Epithelial cell of prostate (primary cell): ENCODE measurements around the gene ZSWIM4.

Source experiments
- DNase-seq: peaks from one replicate; pipeline ENCODE4 v3.0.0-alpha.2; 2011; ENCODE audit warnings: low read depth, low spot score
- H3K27ac ChIP-seq: fragments of 450-650 bp; 2 replicates; pipeline ENCODE4 v1.5.1; 2017; ENCODE audit warnings: mild to moderate bottlenecking

Gene ZSWIM4

GRCh38 chr19:13830741-13831536 is 35.7 kb downstream of the ZSWIM4 start:
- no peak overlapping the region for H3K27ac ChIP-seq
- no peak for DNase-seq

- DNase-seq = no peak
- peak overlapping the region; percentile 100 for H3K27ac ChIP-seq
Measured at GRCh38 chr19:13831537-13832467, 36.6 kb downstream of the ZSWIM4 start.

- no peak for DNase-seq
- H3K27ac ChIP-seq = peak overlapping the region; percentile 100
Measured at GRCh38 chr19:13833330-13834243, 38.3 kb downstream of the ZSWIM4 start.

DNA sequence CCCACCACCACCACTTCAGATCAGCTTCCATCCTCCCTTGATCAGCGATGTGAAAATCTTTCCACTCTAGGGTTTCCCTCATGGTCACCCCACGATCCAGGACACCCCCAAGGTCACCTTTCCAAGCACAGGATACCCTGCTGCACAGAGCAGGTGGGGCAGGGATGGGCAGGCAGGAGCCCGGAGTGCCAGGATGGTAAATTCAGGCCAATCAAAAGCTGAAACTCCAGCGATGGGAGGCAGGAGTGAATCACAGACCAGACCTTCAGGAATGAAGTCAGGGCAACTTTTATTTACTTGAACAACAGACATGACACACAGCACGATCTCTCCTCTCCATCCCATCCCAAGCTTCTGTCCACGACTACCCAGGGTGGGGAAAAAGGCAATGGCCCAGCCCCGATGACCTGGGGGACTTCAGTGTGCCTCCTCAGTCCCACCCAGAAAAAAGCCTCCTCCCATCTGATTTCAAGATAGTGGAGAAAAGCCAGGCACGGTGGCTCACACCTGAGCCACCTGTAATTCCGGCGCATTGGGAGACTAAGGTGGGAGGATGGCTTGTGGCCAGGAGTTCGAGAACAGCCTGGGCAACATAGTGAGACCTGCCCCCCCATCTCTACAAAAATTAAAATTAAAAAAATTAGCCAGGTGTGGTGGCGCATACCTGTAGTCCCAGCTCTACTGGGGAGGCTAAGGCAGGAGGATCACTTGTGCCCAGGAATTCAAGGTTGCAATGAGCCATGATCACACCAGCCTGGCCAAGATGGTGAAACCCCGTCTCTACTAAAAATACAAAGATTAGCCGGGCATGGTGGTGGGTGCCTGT is 39.2 kb downstream of the ZSWIM4 start:
- DNase-seq = no peak
- peak overlapping the region; percentile 100 for H3K27ac ChIP-seq

DNA sequence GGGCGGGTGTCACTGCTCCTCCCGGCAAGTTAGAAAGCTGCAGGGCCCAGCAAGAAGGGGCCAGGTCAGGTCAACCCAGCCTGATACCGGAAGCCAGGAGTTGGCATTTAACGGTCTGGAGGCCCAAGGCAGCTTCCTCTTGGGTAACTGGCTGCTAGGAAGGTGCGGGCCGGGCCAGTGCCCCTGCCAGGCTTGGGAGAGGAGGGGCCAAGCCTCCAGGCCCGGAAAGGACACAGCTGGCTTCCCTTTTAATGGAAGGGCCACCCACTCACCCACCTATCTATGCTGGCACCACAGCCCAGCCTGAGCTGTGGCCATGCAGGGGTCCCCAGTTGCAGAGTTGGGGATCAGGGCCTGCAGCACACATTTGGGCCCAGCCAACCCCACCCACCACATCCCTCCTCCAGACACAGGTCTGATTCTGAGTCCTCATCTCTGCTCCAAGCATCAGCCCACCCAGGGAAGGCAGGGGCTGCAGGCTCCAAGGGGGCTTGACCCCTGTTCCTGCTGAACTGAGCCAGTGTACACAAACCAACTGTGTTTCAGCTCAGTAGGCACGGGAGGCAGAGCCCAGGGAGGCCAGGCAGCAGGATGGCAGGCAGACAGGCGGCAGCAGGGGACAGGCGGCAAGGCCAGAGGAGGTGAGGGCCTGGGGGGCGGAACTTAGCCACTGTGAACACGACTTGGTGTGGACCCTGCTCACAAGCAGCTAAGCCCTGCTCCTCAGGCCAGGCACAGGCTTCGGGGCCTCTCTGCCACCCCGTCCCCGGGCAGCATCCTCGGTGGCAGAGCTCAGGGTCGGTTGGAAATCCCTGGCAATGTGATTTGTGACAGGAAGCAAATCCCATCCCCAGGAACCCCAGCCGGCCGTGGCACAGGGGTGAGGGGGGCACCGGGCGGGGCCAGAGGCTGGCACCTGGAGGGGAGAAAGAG is 40.8 kb downstream of the ZSWIM4 start:
- no peak for DNase-seq
- H3K27ac ChIP-seq = peak overlapping the region; percentile 100

DNA sequence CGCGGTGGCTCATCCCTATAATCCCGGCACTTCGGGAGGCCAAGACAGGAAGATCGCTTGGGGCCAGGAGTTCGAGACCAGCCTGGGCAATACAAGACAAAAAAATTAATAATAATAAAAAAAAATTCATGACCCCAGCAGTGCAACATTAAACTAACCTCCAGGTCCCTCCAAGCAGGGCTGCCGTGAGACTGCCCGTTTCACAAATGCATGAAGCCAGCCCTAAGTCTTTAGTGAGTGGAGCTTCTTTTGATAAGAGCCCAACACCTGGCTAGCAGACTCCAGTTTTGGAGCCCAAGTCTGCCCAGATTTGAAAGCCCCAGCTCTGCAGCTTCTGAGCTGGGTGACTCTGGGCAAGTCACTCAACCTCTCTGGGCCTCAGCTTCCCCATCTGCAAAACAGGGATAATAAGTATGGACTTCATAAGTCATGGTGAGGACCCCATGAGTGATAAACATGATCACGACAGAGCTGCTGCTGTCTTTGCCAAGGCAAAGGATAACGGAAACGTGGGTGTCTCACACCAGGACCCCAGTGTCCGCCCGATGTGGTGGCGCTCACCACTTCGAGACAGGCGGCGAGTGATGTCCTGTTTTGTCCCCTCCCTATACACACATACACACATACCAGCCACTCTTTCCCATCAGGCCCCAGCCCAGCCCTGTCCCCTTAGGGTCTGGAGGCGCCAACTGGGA is 43.3 kb downstream of the ZSWIM4 start:
- no peak for DNase-seq
- peak overlapping the region; percentile 100 for H3K27ac ChIP-seq

DNA sequence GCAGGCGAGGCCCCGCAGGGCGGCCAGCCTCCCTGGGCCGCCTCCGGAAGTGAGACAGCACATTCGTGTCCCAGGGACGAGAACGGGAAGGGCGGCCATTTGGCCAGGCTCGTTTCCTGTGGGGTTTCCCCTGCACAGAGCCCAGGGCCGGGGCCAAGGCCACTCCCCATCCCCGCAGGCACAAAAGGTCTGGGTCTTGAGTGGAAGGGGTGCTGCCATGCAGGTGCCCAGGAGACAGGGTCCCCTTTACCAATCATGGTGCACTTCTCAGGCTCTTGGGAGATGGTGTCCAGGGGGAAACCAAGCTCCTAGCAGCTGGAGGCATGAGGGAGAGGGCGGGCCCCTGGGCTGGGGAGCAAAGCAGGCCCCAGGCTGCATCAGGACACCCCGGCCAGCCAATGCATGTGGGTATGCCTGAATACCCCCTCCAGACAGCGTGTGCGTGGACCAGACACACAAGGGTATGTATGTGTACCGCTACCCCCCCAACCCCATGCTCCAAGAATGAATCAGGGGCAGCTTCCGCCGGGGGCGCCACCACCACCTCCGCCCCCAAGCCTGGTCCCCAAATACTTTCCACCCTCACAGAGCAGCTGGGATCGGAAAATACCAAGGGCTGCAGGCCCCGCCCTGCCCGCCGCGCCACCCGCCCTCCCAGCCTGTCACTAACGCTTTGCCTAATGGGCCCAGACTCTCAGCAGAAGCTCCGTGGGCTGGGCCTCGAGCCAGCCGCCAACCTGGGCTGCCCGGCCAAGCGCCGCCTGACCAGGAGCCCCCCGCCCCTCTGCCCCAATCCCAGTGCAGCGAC is 44.1 kb downstream of the ZSWIM4 start:
- DNase-seq = no peak
- peak overlapping the region; percentile 100 for H3K27ac ChIP-seq

GRCh38 chr19:13839938-13840304 is 44.7 kb downstream of the ZSWIM4 start:
- DNase-seq = no peak
- H3K27ac ChIP-seq = peak overlapping the region; percentile 100

- H3K27ac ChIP-seq = peak overlapping the region; percentile 100
- DNase-seq = no peak
Measured at GRCh38 chr19:13840305-13841085, 45.3 kb downstream of the ZSWIM4 start.

DNA sequence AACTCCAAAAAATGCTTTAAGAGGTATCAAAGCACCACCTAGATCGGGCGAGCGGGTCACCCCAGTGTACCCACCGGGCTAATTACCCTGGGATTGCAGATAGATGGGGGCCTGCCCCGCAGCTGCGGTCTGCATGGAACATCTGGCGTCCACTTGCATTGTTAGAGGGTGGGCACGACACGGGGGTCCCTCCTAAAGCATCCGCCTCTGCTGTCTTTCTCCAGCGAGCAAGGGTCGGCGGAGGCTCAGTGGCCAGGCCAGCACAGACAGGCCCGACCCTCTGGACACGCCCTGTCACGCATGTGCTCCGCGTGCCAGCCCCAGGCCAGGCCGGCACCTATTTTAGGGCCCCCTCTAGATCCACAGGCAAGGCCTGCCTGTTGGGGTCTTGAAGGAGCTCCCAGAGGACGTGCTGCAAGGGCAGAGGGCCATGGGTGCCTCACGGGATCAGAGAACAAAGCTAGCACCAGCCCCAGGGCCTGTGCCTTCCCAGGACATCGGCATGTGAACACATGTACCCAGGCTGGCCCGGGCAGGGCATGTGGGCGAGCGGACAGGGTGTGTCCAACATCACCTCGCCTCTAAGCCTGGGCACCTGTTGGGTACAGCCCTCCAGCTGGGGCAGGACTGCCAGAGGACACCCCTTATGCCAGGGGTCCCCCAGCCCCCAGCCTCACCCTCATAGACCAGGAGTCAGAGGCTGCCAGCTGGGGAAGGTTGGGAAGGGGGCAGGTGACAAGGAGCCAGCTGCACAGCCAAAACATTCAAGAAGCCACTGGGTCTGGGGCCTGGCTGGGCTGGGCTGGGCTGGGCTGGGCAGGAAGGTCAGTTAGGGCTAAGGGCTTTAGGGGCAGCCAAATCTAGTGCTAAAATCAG is 46.1 kb downstream of the ZSWIM4 start:
- DNase-seq = no peak

GRCh38 chr19:13841962-13842290 is 46.7 kb downstream of the ZSWIM4 start:
- H3K27ac ChIP-seq = peak overlapping the region; percentile 100

More for the DNA sequence above, 46.1 kb downstream of the ZSWIM4 start:
- H3K27ac ChIP-seq = peak overlapping the region; percentile 100

DNA sequence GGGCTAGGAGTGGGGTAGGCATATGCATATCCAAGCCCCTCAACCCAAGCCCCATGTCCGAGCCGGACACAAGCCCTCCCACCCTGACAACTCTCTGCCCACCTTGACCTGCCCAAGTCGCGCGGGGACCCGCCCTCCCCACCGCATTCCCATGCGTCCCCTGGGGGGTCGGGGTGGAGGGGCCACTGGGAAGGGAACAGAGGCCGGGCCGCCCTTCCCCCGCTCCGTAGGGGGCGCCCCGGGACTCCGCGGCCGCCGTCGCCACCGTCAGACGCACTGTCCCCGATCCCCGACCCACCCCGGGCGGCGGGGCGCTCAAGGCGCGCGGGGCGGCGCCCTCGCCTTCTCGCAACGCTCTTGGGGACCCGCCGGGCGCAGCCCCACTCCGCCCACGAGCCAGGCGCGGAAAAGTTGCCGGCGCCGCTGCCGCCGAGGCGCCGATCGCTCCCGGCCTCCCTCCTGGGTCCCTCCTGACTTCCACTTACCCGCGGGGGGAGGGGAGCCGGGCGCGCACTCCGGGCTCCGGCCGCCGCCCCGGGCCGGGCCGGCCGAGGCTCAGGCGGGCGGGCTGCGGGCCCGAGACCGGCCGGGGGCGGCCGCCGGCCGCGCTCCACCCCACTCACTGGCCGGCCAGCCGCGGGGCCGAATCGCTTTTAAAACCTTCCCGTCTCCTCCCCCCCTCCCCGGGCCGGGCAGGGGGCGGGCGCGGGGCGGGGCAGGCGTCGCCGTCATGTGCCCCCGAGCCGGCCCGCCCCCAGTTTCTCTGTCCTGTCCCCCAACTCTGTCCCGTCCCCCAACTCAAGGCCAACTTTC is 47.3 kb downstream of the ZSWIM4 start:
- H3K27ac ChIP-seq = peak overlapping the region; percentile 100
- DNase-seq = no peak

More at GRCh38 chr19:13841962-13842290, 46.7 kb downstream of the ZSWIM4 start:
- DNase-seq = no peak

- DNase-seq = no peak
- peak overlapping the region; percentile 100 for H3K27ac ChIP-seq
Measured at GRCh38 chr19:13843104-13843921, 48.1 kb downstream of the ZSWIM4 start.
